Activated naive CD4-positive, alpha-beta T cell treated with Interleukin-2 at 50 U/mL for 16 hours (primary cell): ENCODE data around the gene NANOG.
"Not testable (repeated sequence)": the region's sequence is repeated elsewhere in the genome, so short reads cannot be mapped to it uniquely, and the experiment has no call there.

Experiments used
- DNase-seq: peaks from one replicate; pipeline ENCODE4 v3.0.0-alpha.2; 2020

Gene NANOG

GRCh38 chr12:7788884-7789528 lies at the start of gene NANOG:
Gene NANOG (plus strand): TSS chr12:7789402. CDS start chr12:7789615, 213 bp downstream.
- DNase-seq, result not testable (repeated sequence)

GRCh38 chr12:7747246-7747645 lies 42.0 kb upstream of the NANOG start, which contains the start of gene CLEC4C:
Gene CLEC4C (minus strand): TSS chr12:7747375. CDS start chr12:7747348, 27 bp downstream.
- DNase-seq, result no peak

GRCh38 chr12:7748852-7749251 lies 40.4 kb upstream of the NANOG start:
- DNase-seq, result no peak

- no peak for DNase-seq
Measured at GRCh38 chr12:7749442-7749841, 39.8 kb upstream of the NANOG start.

- no peak for DNase-seq
Measured at GRCh38 chr12:7750350-7750749, 38.9 kb upstream of the NANOG start.

GRCh38 chr12:7751394-7751793 lies 37.8 kb upstream of the NANOG start:
- no peak for DNase-seq

- not testable (repeated sequence) for DNase-seq
Measured at GRCh38 chr12:7751941-7752922, 37.0 kb upstream of the NANOG start.

- DNase-seq, result not testable (repeated sequence)
Measured at GRCh38 chr12:7755668-7756067, 33.5 kb upstream of the NANOG start.

GRCh38 chr12:7756993-7757392 lies 32.2 kb upstream of the NANOG start:
- DNase-seq, result no peak

- DNase-seq, result no peak
Measured at GRCh38 chr12:7758766-7759140, 30.4 kb upstream of the NANOG start.

GRCh38 chr12:7769999-7770398 lies 19.2 kb upstream of the NANOG start:
- DNase-seq, result no peak

GRCh38 chr12:7781274-7781673 lies 7.9 kb upstream of the NANOG start:
- no peak for DNase-seq

GRCh38 chr12:7782055-7782454 lies 7.1 kb upstream of the NANOG start:
- DNase-seq, result no peak

GRCh38 chr12:7783433-7783832 lies 5.8 kb upstream of the NANOG start:
- DNase-seq, result not testable (repeated sequence)

GRCh38 chr12:7784701-7785100 lies 4.5 kb upstream of the NANOG start:
- DNase-seq, result no peak

- no peak for DNase-seq
Measured at GRCh38 chr12:7787574-7788293, 1.5 kb upstream of the NANOG start.

GRCh38 chr12:7788294-7788660 lies 925 bp upstream of the NANOG start:
- DNase-seq, result no peak

- DNase-seq, result no peak
Measured at GRCh38 chr12:7793211-7793610, 4.0 kb downstream of the NANOG start.

- DNase-seq, result not testable (repeated sequence)
Measured at GRCh38 chr12:7797269-7797668, 8.1 kb downstream of the NANOG start.

GRCh38 chr12:7797698-7798398 lies 8.6 kb downstream of the NANOG start:
- DNase-seq, result no peak

GRCh38 chr12:7798750-7799308 lies 9.6 kb downstream of the NANOG start:
- DNase-seq, result not testable (repeated sequence)

GRCh38 chr12:7801460-7801859 lies 12.3 kb downstream of the NANOG start:
- DNase-seq, result no peak
